HPDE6-E6E7 (cell line): ENCODE results near the gene RARA.
"Not testable (repeated sequence)": the region's sequence is repeated elsewhere in the genome, so short reads cannot be mapped to it uniquely, and the experiment has no call there.

Experiments used
- DNase-seq: peaks from one replicate; pipeline ENCODE4 v3.0.0; 2011; ENCODE audit warnings: missing footprints; ENCODE audit errors: extremely low spot score

Gene RARA

GRCh38 chr17:40375786-40376185 is 66.8 kb downstream of the RARA start:
- not testable (repeated sequence) for DNase-seq

- not testable (repeated sequence) for DNase-seq
Observed at GRCh38 chr17:40376541-40376940, 67.6 kb downstream of the RARA start.

GRCh38 chr17:40377832-40378231 is 68.9 kb downstream of the RARA start:
- no peak for DNase-seq

GRCh38 chr17:40378966-40379365 is 70.0 kb downstream of the RARA start:
- no peak for DNase-seq

DNA sequence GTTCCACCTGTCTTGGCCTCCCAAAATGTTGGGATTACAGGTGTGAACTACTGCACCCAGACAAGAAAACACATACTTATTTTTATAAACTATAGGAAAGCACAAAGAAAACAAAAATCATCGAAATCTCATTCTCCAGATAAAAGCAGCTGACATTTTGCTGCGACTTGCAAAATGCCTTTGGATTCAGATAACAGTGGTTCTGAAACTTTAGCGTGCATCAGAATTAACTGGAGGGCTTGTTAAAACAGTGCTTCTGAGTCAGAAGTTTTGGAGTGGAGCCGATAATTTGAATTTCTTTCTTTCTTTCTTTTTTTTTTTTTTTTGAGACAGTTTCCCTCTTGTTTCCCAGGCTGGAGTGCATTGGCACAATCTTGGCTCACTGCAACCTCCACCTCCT is 73.3 kb downstream of the RARA start:
- DNase-seq, result no peak

DNA sequence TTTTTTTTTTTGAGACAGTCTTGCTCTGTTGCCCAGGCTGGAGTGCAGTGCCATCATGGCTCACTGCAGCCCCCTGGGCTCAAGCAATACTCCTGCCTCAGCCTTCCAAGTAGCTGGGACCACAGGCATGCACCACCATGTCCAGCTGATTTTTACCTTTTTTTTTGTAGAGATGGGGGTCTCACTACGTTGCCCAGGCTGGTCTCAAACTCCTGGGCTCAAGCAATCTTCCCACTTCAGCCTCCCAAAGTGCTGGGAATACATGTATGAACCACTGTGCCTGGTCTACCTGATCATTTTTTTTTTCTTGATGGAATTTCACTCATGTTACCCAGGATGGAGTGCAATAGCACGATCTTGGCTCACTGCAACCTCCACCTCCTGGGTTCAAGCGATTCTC is 77.6 kb downstream of the RARA start:
- not testable (repeated sequence) for DNase-seq

DNA sequence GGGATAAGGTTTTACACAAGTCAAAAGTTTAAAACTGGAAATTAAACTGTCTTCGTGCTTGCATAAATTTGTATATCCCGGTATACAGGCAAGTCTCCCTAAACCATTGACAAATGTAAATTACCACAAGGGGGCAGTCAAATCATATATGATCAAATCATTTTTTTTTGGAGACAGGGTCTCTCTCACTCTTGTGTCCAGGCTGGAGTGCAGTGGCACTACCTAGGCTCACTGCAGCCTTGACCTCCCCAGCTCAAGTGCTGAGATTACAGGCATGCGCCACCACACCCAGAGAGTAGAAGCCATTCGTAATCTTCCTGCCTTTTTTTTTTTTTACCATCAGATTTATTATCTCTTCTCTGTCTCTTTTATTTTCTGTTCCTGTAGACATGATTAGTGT is 90.2 kb downstream of the RARA start:
- DNase-seq, result no peak

DNA sequence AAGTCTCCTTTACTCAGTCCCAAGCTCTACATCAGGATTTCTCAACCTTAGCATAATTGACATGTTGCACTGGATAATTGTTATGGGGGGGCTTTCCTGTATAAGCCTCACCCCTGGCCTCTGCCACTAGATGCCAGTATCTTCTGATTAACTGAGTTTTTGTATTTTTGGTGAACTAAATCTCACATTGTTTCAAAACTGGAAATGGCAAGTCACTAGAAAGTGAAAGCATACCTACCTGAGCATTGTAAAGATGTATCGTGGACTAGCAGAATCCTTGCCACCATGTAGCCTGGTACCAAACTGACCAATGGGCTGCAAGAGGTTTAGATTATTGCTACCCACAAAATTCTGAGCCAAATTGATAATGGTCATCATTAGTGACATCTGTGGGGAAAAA is 93.7 kb downstream of the RARA start:
- DNase-seq, result no peak

GRCh38 chr17:40404003-40404402 is 95.0 kb downstream of the RARA start:
- no peak for DNase-seq
